Fibroblast of upper back skin (primary cell): ENCODE results near the gene GTPBP1.

Experiments
- DNase-seq: peaks from one replicate; pipeline ENCODE4 v3.0.0-alpha.2; 2013

Gene GTPBP1

GRCh38 chr22:38742176-38742942 is 36.6 kb downstream of the GTPBP1 start:
- DNase-seq: no peak

DNA sequence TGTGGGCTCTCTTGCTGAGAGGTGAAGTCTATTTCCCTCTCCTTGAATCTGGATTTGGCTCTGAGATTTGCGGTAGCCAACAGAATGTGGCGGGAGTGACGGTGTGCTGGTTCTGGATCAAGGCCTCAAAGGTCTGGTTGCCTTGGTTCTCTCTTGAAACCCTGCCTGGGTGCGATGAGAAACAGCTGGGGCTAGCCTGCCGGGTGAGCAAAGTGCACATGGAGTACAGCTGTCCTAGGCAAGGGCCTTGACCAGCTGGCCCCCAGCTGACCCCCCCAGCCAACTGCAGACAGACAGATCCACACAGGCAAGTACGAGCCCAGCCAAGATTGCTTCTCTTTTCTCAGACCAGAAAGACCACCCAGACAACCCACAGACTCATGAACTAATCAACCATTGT is 39.2 kb downstream of the GTPBP1 start:
- DNase-seq: no peak

DNA sequence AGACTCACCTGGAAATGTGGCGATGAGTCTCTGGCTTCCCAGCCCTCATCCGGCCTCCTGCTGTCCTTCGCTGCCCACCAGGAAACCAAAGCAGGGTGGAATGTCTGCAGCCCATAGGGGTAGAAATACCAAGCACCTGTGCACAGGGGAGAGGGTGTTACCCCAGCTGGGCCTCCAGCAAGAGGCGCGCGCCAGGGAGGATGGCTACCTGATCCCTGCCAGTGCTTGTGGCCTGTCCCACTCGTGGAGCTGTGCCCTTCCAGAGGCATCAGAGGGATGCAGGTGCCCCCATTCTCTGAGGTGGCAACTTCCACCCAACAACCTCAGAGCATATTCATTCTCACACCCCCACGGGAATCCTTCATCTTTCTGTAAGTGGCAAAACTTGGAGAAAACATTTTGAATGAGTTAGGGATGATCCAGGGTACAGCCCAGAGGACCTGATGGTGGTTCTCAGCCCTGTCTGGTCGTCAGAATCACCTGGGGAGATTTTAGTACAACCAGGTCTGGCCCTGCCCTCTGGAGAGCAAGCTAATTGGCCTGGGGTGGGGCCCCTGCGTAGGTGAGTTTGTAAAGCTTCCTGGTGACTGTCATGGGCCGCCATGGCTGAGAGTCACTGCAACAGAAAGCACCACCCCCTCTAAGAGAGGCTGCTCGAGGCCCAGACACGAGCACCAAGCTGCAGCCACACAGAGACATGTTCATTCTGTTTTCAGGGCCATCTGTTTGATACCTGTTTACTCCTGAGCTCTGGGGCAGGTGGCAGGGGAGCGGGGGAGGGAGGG is 40.1 kb downstream of the GTPBP1 start:
- no peak for DNase-seq

DNA sequence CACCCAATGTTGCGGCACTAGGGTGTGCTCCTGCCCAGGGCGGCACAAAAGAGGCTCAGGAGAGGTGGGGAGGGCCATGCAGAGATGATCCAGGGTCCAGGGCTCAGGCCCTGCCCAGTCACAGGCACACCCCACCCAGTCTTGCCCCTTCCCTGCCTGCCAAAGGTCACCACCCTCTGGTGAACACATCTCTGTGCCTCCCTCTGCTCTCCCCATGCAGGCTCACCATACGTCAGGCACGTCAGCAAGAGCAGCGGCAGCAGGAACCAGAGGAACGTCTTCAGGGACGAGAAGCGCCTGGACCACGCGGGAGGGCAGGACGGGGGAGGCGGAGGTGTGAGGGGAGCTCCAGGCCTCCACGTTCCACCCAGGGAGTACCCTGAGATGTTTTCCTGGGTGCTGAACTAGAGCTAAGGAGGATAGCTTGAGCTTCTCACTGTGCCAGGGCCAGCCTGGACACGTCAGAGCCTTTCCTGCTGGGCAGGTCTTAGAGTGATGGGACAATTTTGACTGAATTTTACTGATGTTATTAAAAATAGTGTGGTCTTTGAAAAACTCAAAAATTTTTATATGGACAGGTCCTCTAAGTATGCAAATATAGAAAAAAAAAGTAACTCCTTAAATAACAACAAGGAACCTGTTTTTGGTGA is 42.9 kb downstream of the GTPBP1 start:
- DNase-seq: no peak

GRCh38 chr22:38750104-38750503 is 44.4 kb downstream of the GTPBP1 start:
- DNase-seq: no peak

GRCh38 chr22:38750638-38751037 is 44.9 kb downstream of the GTPBP1 start:
- DNase-seq: no peak

DNA sequence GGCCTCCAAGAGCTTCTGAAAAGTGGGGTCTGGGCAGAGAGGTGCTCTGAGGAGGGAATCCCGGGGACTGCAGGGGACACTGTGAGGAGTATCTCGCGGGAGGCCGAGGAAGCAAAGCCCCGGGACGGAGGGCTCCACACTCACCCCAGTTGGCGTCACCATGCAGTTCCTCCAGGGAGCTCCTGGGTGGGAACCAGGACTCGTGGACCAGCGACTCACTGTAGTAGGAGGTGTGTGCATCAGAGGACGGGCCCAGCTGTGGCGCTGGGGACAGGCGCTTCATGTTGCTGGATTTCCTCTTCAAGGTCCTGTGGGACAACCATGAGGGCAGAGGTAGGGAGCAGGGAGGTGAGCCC is 45.3 kb downstream of the GTPBP1 start:
- no peak for DNase-seq

DNA sequence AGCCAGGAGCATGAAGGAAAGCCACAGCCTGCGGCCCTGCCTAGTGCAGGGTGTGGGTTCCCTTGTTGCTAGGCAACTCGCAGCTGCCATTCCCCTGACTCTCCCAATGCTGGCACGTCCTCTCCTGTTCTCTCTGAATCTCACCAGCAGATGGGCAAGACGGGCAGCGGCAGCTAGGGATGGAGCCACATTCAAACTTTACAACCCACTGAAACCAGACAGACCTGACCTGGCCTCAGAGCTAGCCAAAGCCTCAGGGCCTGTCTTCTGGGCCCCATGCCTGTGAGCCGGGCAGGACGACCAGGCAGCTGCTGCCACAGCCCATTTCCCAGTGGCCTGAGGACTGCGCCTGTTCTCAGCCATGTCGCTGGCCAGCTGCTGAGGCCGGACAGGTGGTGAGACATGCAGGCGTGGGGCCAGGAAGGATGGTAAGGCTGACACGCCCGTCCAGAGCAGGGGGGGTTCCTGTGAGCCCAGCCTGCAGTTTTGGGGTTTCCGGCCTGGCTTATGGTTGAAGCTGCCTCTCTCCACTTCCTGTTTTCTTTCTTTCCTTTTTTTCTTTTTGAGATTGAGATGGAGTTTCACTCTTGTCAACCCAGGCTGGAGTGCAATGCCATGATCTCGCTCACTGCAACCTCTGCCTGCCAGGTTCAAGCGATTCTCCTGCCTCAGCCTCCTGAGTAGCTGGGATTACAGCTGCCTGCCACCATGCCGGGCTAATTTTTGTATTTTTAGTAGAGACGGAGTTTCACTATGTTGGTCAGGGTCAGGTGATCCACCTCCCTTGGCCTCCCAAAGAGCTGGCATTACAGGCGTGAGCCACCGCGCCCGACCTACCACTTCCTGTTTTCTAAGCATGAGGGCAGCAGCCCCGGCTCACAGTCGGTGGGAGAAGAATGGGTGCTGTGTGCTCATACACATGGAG is 45.9 kb downstream of the GTPBP1 start:
- DNase-seq: no peak

- DNase-seq: peak; percentile 51
Measured at GRCh38 chr22:38753948-38754750, 48.4 kb downstream of the GTPBP1 start.

DNA sequence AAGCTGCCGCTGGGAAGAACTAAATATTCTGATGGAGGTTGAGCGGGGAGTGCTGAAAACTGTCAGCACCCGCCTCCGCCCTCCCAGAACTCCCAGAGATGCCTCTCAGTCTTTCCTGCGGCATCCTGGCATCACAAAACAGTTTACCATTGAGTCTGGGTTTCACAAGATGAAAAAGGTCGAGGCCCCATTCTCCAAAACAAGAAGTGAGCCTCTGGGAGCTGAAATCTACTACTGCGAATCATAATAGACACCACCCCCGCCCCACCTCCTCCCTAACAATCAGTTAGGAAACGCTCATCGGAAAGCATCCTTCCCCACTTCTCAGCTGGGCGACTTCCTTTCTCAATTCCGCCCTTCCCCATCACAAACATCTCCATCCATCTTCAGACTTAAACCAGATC is 49.0 kb downstream of the GTPBP1 start:
- peak; percentile 26 for DNase-seq

DNA sequence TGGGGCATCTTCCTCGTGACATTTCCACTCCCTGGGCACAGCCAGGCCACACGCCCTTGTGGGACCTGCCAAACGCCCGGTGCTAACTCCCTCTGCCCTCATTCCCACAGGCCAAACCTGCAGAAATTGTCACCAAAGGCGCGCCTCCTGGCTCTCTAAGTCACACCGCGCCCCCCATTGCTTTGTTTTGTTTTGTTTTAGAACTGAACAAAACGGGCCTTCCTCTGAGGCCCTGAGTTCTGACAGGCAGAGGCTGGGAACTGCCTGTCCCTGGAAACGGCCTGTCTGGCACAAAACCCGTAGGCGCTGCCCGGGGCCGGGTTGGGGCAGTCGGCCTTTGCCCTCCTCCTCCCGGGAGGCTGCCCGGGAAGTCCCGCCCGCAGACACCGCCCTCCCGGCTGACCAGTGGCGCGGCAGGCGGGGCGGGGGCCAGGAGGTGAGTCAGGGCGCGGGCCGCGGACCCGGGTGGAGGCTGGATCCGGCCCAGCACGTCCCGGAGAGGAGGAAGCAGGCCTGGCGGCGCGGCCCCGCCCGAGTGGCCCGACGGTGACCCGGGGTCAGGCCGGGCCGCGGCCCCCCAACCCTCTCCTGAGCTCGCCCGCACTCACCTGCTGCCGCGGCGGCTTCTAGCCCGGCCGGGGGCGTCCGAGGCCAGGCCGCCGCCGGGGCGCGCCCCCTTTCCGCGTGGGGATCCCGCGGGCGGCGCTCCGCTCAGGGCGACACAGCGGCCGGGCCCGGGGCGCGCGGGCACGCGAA is 49.6 kb downstream of the GTPBP1 start:
- DNase-seq: peak; percentile 39

DNA sequence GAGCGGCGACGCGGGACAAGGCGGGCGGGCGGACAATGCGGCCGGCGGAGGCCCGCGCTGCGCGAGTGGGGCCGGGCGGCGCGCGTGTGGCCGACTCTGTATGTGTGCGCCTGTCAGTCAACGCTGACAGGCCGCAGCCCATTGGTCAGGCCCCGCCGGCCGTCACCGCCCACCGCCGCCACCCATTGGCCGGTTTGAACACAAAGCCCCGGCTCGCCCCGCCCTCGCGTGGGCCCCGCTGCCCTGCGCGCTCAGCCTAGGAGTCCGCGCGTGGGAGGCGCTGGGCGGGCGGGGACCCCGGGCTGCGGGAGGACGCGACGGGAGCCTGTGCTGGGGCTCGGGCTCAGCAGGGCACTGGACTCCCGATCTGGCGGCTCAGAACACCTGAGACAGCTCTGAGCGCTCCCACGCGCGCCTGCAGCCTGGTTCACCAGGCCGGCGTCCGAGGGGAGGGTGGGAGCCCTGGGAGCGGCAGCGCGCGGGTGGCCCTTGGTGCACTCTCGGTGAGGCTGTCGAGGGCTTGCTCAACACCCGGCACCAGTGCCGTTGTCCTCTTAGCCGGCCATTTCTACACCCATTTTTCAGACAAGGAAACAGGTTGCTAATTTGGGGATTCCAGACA is 50.3 kb downstream of the GTPBP1 start, which contains the start of gene SUN2:
SUN2 (minus strand) TSS at position 88 of the 622 bp plus-strand sequence. CDS start 3,370 bp downstream, outside the sequence.
- peak; percentile 74 for DNase-seq

GRCh38 chr22:38756711-38757463 is 51.1 kb downstream of the GTPBP1 start:
- DNase-seq: no peak

- DNase-seq: no peak
Measured at GRCh38 chr22:38757464-38757757, 51.7 kb downstream of the GTPBP1 start.

- no peak for DNase-seq
Measured at GRCh38 chr22:38758276-38758945, 52.7 kb downstream of the GTPBP1 start.

GRCh38 chr22:38759005-38759404 is 53.3 kb downstream of the GTPBP1 start:
- no peak for DNase-seq

DNA sequence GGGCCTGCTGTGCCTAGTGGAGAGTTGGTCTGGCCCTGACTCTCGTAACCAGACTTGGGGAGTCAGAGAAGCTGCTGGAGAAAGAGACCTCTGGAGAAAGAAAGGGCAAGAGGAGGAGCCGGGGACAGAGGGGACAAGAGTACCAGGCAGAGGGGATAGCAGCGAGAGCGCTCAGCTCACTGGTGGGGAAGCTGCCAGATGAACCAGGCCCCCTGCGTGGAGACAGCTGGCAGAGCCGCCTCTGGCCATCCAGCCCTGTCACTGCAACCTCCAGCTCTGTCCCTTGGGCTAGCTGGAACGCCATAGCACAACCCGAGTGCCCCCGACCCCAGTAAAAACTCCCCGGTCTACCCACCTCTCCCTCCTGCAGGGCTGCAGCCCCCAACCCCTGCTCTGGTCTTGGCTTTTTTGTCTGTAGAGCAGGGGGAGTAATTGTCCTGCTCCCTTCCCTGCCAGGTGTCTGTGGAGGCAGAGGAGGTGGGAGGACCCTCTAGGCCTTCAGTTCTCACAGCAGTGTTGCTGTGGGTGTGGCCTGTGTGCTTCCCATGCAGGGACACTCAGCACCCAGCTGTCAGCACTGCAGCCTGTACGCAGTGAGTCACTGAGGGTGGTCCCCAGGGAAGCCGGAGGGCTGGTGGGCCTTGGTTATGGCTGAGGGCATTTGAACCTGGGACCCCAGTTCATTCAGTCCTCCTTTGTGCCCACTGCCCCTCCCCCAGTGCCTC is 54.9 kb downstream of the GTPBP1 start:
- no peak for DNase-seq
